IMR-90 (cell line): ENCODE results near the gene RHBDD1.

Source experiments
- CHD1 ChIP-seq: IDR thresholded peaks from 2 replicates; pipeline ENCODE4 v1.6.1; 2012; ENCODE audit warnings: low read depth, low read length, improper control_type of control experiment
- CTCF ChIP-seq: conservative IDR thresholded peaks from 2 replicates; pipeline ENCODE4 v1.5.1; 2012; ENCODE audit warnings: mild to moderate bottlenecking, low read depth, low read length, improper control_type of control experiment
- POLR2A ChIP-seq: IDR thresholded peaks from 2 replicates; pipeline ENCODE4 v1.6.1; 2012; ENCODE audit warnings: mild to moderate bottlenecking, low read depth, low read length
- RFX5 ChIP-seq: IDR thresholded peaks from 2 replicates; pipeline ENCODE4 v1.8.0; 2012; ENCODE audit warnings: low read depth, mild to moderate bottlenecking, low read length, moderate library complexity

- no peak for TF ChIP-seq CTCF
- TF ChIP-seq POLR2A = no peak
- TF ChIP-seq CHD1 = no peak
- TF ChIP-seq RFX5 = no peak
Measured at GRCh38 chr2:227038550-227039189, 202.8 kb downstream of the RHBDD1 start.
